HG03060 (cell line): ENCODE measurements around the gene SPECC1.
"Not testable (repeated sequence)": the region's sequence is repeated elsewhere in the genome, so short reads cannot be mapped to it uniquely, and the experiment has no call there.

Experiments
- ATAC-seq: cut with Tn5 transposase; IDR thresholded peaks from one replicate; pipeline ENCODE4 v1.9.1; 2021; ENCODE audit warnings: low read depth, moderate number of reproducible peaks; ENCODE audit not compliant: unreplicated experiment

SPECC1 gene, protein sequence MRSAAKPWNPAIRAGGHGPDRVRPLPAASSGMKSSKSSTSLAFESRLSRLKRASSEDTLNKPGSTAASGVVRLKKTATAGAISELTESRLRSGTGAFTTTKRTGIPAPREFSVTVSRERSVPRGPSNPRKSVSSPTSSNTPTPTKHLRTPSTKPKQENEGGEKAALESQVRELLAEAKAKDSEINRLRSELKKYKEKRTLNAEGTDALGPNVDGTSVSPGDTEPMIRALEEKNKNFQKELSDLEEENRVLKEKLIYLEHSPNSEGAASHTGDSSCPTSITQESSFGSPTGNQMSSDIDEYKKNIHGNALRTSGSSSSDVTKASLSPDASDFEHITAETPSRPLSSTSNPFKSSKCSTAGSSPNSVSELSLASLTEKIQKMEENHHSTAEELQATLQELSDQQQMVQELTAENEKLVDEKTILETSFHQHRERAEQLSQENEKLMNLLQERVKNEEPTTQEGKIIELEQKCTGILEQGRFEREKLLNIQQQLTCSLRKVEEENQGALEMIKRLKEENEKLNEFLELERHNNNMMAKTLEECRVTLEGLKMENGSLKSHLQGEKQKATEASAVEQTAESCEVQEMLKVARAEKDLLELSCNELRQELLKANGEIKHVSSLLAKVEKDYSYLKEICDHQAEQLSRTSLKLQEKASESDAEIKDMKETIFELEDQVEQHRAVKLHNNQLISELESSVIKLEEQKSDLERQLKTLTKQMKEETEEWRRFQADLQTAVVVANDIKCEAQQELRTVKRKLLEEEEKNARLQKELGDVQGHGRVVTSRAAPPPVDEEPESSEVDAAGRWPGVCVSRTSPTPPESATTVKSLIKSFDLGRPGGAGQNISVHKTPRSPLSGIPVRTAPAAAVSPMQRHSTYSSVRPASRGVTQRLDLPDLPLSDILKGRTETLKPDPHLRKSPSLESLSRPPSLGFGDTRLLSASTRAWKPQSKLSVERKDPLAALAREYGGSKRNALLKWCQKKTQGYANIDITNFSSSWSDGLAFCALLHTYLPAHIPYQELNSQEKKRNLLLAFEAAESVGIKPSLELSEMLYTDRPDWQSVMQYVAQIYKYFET

DNA sequence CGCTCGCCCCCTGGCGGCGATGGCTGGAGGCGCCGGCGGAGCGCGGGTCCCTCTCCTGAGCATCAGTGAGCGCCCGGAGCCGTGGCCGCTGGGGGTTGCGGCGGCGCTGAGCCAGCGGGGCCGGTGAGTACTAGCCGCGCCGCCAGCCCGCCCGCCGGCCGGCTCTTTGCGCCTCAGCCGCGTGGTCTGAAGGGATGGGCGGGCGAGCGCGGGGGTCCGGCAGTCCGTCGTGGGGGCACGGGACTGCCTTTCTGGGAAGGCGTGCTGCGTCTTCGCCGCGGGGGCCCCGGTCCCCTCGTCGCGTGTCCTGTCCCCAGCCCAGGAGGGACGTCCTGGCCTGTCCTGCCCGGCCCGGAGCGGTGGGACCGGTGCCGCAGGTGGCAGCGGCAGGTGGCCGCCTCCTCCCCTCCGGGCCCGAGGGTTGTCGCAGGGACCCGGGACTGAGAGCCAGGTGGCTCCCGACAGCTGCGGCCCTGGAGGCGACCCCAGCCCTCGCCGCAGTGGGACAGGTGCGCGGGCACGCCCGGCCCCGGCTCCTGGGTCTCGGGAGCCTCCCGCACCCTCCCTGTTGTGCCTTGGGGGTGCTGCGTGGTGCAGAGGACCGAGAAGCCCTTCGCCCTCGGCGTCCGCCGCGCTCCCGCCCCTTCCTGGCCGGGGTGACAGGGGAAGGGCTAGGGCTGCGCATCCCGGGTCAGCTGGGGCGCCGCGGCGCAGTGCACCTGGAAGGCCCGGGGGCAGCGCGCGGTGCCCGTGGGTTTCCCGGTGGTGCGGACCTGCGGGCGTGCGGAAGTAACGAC is at the start of gene SPECC1:
SPECC1 (plus strand) TSS at position 58 of the 797 bp plus-strand sequence. CDS start 87,293 bp downstream, outside the sequence.
- no peak for ATAC-seq

DNA sequence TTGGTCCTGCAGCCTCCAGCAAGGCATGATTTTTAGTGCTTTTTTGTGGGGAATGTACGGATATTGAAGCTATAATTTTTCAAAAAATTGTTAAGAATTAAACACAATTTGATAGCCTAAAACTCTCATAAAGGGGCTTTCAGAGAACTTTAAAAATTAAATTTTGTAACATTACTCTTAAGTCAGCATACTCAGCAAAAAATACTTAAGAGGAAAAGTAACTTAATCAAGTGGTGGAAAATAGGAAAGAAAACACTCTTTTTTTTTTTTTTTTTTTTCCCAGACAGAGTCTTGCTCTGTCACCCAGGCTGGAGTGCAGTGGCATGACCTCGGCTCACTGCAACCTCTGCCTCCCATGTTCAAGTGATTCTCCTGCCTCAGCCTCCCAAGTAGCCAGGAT is 46.2 kb upstream of the SPECC1 start:
- not testable (repeated sequence) for ATAC-seq

DNA sequence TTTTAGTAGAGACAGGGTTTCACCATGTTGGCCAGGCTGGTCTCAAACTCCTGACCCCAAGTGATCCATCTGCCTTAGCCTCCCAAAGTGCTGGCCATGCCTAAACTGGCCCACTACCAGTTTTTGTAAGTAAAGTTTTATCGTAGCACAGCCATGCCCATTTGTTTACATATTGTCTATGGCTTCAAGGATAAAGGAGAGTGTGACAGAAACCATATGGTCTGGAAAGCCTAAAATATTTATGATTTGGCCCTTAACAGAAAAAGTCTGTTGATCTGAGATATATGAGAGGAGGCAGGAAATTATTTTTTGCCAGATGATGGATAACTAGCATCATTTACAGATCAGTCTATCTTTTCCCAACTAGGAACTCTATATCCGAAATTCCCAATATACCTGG is 36.0 kb upstream of the SPECC1 start:
- no peak for ATAC-seq

DNA sequence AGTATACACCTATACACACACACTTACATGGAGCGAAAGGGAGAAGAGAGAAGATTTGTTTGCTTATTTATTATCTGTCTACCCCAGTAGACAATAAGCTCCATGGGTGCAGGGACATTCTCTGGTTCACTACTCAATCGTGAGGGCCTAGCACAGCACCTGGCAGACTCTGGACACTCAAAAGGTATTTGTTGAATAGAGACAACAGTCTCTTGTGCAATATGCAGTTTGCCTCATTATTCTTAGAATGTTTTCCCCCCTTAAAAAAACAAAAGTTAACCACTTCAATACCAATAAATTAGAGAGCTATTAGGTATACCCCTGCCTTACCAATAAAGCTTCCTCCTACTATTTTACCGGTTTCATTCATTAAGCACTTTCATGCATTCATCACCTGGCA is 33.6 kb upstream of the SPECC1 start:
- no peak for ATAC-seq

DNA sequence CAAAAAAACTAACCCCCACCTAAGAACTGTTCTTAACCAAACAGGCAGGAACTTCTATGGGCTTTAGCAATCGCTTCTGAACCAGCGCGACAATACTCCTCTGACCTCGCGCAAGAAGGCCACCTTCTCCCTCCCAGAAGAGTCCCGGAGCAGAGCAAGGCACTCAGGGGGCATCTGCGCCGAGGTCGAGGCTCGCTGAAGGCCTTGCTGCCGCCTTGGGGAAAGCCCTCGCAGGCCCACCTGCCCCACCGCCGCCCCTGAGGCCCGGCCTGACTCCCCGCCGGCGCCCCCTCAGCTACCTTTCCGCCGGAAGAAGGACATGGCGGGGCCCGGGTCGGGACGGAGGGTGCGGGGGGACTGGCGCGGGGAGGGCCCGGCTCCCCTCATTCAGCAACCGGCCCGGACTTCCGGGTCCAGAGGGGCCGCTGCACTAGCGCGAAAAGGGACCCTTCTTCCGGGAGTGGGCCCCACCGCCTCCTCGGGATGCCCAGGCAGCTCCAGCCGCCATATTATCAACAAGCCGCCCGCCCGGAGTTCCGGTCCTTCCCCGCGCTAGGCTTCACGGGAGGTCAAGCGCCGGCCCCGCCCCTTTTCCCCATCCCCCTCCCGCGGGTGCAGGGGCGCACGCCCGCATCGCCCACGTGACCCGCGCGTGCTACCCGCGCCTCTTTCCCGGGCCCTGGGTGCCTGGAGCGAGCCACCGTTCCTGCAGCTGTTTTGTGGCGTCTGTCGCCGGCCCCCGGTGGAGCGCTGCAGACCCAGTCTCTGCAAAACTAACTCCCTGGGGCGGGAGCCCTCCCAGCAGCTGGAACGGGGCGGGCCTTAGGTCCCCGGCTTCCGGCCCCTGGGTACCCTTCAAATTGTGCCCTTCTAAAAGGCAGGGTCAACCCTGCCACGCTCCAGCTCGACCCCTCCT is 31.6 kb upstream of the SPECC1 start, which contains the start of gene AKAP10:
AKAP10 (minus strand) TSS at position 536 of the 916 bp plus-strand sequence; CDS start at position 387, 149 bp downstream.
- ATAC-seq: peak; percentile 44

DNA sequence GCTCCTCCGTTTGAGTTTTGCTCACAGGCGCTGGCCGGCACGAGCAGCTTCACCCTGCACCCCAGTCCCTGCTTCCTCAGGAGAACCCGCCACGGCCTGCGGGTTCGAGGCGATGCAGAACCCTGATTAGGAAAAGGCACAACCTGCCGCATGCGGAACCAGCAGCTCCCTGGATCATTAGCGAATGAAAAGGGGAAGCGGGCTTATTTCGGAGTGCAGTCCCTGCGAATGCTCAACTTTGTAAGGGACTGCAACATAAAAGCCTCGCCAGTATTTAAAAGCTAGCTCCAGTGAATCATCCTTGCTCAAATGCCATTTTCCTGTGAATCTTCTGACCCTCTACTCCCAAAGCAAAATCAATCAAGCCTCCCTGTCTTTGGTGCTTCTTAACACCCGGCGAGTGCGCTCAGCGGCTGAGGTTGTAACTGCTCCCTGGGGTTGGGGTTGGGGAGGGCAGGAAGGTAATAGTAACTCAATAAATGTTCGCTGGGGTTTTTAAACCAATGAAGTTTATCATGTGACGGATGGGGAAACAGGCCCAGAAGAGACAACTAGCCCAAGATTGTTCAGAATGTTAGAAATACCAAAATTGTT is 30.9 kb upstream of the SPECC1 start:
- peak; percentile 23 for ATAC-seq

DNA sequence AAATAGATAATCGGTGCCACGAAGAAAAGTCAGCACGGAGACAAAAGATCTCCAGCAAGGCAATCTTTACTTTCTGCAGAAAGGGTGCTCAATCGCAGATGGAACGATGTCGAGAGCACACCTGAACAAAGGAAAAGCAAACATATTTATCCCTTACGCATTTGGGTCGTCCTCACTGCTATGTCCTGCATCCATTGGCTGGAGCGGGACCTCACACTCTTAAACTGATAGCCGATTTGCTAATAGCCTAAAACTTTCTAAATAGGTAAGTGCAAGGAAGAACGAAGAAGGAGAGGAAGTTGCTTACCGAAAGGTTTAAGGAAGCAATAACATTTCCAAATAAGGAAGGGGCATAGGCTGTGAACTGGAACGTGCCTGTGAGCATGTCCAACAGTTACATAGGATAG is 30.4 kb upstream of the SPECC1 start:
- ATAC-seq: no peak

DNA sequence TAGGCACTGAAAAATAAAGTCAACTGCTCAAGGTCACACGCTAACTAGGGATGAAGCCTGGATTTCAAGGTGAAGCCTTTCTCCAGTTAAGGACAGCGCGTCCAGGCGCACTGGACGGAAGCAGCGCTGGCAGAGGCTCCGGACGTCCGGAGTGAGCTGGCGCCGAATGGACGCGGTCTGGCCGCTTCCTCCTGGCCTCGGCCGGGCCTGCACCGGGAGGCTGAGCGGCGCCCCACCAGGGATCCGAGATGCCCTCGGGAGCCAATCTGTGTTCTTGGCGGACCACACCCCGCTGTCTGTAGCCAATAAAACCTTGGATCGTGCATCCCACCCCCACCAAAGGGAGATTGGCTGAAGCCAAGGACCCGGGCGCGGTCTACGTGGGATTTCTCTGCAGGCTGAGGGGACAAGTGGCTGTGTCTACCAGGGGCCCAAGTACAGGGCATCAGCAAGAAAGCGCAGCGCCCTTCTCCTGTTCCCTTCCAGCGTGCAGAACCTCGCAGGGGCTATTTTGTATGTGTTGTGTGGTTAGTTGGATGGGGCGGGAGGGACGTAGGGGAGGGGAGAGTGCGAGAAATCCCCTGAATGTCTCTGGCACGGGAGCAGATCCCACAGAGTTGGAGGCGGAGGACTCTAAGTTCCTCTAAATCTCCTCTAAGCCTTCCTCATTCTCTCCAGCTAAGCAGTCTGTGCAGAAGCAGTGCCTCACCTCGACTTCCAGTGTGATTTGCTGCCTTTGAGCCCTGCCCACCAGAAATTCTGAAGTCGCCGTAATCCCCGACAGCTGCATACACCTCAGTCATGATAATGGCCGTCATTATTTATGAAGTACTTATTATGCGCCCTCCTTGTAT is 29.0 kb upstream of the SPECC1 start:
- no peak for ATAC-seq

DNA sequence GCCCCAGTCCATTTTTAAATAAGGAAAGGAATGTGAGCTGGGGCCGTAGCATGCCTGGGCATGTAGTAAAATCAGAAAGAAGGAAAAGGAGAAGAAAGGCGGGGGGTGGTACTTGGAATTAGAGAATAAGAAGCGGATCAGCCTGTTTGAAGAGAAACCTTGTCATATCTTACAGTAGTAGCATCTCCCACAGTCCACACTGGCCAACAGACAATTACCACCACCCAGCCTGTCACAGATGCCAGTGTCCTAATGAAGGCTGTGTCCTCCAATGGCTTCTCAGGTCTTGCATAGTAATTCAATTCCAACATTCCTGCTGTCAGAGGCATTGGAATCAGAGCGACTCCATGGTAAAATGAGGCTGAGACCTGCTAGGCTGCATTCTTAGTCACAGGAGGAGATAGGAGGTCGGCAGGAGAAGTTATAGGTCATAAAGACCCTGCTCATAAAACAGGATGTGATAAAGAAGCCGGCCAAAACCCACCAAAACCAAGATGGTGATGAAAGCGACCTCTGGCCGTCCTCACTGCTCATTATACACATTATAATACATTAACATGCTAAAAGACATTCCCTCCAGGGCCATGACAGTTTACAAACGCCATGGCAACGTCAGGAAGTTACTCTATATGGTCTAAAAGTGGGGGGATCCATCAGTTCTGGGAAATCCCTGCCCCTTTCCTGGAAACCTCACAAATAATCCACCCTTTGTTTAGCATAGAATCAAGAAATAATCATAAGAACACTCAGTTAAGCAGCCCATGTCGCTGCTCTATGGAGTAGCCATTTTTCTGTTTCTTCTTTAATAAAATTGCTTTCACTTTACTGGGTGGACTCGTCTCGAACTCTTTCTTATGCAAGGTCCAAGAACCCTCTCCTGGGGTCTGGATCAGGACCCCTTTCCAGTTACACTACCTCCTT is 22.0 kb upstream of the SPECC1 start:
- ATAC-seq: no peak

DNA sequence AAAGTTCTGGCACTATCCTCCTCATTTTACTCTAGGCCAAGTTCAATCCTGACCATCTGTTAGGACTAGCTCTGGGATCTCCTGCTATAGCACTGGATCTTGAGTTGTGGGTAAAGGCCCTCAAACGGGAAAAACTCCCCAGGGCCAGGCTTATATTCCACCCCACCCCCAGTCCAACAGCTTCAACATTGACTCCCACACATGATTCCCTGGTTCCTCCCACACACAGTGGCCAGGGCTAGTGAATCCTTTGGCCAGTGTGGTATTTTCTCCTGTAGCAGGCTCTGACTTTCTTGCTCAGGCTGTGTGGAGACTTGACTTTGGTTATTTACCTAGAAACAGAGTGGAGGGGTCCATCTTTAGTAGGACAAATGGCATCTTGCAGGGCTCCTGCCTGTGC is 21.3 kb upstream of the SPECC1 start:
- ATAC-seq: no peak

DNA sequence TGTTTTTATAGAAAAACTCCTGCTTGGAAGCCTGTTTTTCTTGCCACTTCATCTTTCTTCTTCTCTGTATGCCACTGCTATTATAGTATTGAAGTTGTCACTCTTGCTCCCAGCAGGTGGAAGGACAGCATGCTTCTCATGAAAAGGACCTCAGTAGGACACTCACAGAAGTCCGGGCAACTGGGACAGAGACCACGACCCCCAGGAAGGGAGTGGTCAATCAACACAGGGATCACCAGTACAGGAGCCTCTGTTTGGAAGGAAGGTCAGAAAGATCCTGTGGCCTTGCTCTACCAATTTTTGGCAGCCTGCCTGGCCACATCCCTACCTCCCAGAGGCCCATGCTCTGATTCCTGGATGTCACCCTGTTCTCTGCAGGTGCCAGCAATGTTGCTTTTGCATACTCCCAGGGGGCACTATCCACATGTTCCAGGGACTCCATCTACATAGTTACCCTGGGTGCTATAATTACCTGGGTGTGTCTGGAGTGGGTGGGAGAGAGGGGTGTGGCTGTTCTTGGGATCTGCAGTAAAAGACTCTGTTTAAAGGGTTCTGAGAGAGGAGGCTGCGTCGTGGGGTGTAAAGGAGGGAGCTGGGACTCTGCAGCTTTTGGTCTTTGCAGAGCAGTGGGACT is 17.8 kb upstream of the SPECC1 start:
- no peak for ATAC-seq

DNA sequence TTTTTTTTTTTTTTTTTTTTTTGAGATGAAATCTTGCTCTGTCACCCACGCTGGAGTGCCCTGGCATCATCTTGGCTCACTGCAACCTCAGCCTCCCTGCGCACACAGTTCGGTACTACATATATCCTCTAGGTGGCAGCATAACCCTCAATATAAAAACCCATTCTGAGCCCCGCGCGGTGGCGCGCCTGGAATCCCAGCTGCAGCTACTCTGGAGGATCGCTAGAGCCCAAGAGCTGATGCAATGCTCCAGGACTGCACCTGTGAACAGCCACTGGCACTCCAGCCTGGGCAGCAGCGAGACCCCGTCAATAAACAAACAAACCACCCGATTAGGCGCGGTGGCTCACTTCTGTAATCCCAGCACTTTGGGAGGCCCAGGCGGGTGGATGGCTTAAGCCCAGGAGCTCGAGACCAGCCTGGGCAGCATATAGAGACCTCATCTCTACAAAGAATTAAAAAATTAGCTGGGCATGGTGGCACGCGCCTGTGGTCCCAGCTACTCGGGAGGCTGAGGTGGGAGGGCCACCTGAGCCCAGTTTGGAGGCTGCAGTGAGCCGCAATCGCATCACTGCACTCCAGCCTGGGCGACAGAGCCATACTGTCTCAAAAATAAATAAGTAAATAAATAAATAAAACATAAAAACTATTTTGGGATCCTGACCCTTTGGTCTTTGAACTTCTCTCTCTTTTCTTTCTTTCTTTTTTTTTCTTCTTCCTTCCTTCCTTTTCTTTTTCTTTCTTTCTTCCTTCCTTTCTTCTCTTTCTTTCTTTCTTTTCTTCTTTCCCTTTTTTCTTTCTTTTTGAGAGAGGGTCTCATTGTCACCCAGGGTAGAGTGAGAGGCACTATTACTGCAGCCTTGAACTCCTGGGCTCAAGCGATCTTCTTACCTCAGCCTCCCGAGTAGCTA is 16.1 kb upstream of the SPECC1 start:
- ATAC-seq: peak; percentile 79

DNA sequence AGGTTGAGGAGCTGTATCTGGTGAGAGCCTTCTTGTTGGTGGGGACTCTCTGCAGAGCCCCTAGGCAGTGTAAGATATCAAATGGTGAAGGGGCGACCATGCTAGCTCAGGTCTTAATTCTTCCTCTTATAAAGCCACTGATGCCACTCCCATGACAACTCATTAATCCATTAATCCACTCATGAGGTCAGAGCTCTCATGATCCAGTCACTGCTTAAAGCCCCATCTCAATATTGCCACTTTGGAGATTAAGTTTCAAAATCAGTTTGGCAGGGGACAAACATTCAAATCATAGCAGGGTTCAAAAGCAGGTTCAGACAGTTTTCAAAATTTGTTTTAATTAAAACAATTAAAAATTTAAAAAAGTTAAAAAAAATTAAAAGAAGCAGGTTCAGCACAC is 13.1 kb upstream of the SPECC1 start:
- no peak for ATAC-seq

DNA sequence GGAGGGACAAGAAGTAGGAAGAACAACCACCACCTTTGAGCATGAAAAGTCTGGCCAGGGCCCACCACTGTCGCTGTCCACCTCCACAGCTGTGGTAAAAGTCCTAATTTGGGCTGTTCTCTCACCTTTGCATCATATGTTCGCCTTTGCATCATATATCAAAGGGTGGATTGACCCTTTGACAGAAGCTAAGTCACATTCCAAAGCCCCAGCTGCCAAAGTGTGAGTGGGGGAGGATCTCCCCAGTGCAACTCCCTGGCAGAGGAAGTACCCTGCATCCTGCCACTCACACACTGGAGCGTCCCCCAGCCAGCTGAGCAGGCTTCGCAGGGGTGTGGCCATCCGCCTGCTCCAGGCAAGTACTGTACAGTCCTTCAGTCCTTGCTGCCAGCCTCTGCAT is 12.7 kb upstream of the SPECC1 start:
- ATAC-seq: no peak

DNA sequence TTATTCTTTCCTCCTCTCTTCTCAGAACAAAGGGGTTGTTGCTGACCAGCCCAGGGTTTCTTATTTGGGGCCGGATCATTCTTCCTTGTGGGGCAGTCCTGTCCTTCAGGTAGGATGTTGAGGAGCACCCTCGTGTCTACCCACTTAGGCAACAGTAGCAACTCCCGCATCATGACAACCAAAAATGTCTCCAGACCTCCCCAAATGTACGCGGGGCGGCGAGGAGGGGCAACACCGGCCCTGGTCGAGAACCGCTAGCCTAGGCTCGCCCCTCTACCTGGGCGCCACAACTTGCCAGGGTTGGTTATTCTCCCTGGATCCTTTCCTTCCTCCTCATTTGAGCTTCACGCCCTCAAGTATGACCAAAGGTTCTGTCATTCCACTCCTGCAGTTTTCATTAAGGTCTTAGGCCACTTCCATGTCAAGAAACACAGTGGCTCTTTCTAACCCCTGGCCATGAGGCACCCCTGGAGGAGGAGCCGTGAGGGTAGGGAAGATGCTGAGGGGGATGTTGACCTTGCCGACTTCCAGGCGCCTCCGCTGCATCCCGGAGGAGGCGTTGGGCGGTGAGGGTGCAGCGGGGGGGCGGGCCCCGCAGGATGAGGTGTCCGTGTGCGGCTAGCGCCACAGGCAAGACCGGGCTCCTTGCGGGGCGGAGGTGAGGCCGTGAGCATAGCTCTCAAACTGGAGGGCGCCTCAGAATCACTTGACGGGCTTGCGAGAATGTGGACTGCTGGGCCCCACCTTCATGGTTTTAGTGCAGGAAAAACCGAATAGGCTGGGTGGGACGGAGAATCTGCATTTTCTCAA is 712 bp upstream of the SPECC1 start:
- no peak for ATAC-seq
